B cell (primary cell): Measurements from ENCODE around the gene MTHFSD. TPM values are rescaled to one million over a fixed set of nuclear protein-coding genes. Genes with fewer than 3 reads are reported as not detected.

ENCODE experiments used
- ATAC-seq: fragments of 200-7000 bp; cut with Tn5 transposase; one replicate; pipeline ENCODE4 v1.10.0; 2021; ENCODE audit warnings: low read depth, mild to moderate bottlenecking, moderate number of reproducible peaks, moderate library complexity
- CTCF ChIA-PET: fragments of 350-600 bp; sonication (Branson Sonifier 250); formaldehyde crosslinking; loops from one replicate; lab custom pipeline; 2021; ENCODE audit warnings: antibody characterized with exemption, inconsistent platforms; lab: Charles Lee
- POLR2A ChIA-PET: fragments of 350-600 bp; sonication (Branson Sonifier 250); formaldehyde crosslinking; loops from one replicate; lab custom pipeline; 2021; ENCODE audit warnings: antibody characterized with exemption; lab: Charles Lee
- DNase-seq: peaks from one replicate; pipeline ENCODE4 v3.0.0; 2013
- H2AFZ ChIP-seq: 2 replicates; pipeline ENCODE4 v1.6.1; 2012; ENCODE audit warnings: mild to moderate bottlenecking, low read depth, low read length; ENCODE audit not compliant: insufficient read depth, poor library complexity, severe bottlenecking
- H3K27ac ChIP-seq, 2 donors: 1 replicate in 1 of 2; 2 replicates in 1 of 2; pipeline ENCODE4 v1.5.1; 2012 to 2013; ENCODE audit warnings: low read length in 2 of 2, mild to moderate bottlenecking in 2 of 2, moderate library complexity in 1 of 2
- H3K27me3 ChIP-seq, 4 experiments: fragments of 200-600 bp in 1 of 4; sonication (generic) in 1 of 4; replicated peaks in 1 of 4; 1 replicate in 2 of 4; 2 replicates in 2 of 4; pipeline versions ENCODE4 v1.6.1 to v1.7.0; 2013 to 2016; ENCODE audit warnings: low read length in 3 of 4, mild to moderate bottlenecking in 2 of 4, mixed read lengths in 1 of 4, moderate library complexity in 1 of 4; ENCODE audit not compliant: insufficient read depth in 4 of 4, control insufficient read depth in 3 of 4; ENCODE audit errors: control extremely low read depth in 1 of 4
- H3K36me3 ChIP-seq, 2 experiments: replicated peaks in 1 of 2; 1 replicate in 1 of 2; 2 replicates in 1 of 2; pipeline versions ENCODE4 v1.6.1 to v1.7.1; 2013; ENCODE audit warnings: low read length in 1 of 2; ENCODE audit not compliant: insufficient read depth in 2 of 2, control insufficient read depth in 1 of 2; ENCODE audit errors: control extremely low read depth in 1 of 2, extremely low read depth in 1 of 2
- H3K4me1 ChIP-seq, 2 donors: fragments of 200-600 bp in 1 of 2; sonication (generic) in 1 of 2; 1 replicate in 1 of 2; 2 replicates in 1 of 2; pipeline versions ENCODE4 v1.5.1 to v1.6.1; 2013 to 2017; ENCODE audit warnings: low read length in 2 of 2; ENCODE audit not compliant: control insufficient read depth in 2 of 2, insufficient read depth in 2 of 2
- H3K4me2 ChIP-seq: replicated peaks from 2 replicates; pipeline ENCODE3; 2012; ENCODE audit warnings: mild to moderate bottlenecking, low read depth, low read length; ENCODE audit not compliant: poor library complexity, severe bottlenecking
- H3K4me3 ChIP-seq, 5 experiments: fragments of 200-600 bp in 1 of 5; sonication (generic) in 1 of 5; 1 replicate in 3 of 5; 2 replicates in 2 of 5; pipeline versions ENCODE4 v1.5.1 to v1.7.0; 2011 to 2016; ENCODE audit warnings: low read length in 4 of 5, mild to moderate bottlenecking in 4 of 5, low read depth in 2 of 5, control low read depth in 1 of 5, moderate library complexity in 1 of 5; ENCODE audit not compliant: insufficient read depth in 1 of 5; ENCODE audit errors: control extremely low read depth in 1 of 5, extremely low read depth in 1 of 5
- H3K79me2 ChIP-seq: fragments of 200-600 bp; sonication (generic); one replicate; pipeline ENCODE4 v1.6.0; 2016; ENCODE audit warnings: low read length; ENCODE audit not compliant: control insufficient read depth, insufficient read depth
- H3K9ac ChIP-seq: fragments of 200-600 bp; sonication (generic); 2 replicates; pipeline ENCODE4 v1.6.1; 2017; ENCODE audit warnings: mild to moderate bottlenecking, low read length, moderate library complexity
- H3K9me3 ChIP-seq, 3 donors: one replicate each; pipeline versions ENCODE4 v1.6.1 to v1.7.1; 2013; ENCODE audit warnings: low read length in 2 of 3; ENCODE audit not compliant: control insufficient read depth in 2 of 3, insufficient read depth in 1 of 3; ENCODE audit errors: control extremely low read depth in 1 of 3
- H4K20me1 ChIP-seq: 2 replicates; pipeline ENCODE4 v1.6.0; 2012; ENCODE audit warnings: mild to moderate bottlenecking, low read length; ENCODE audit not compliant: insufficient read depth, control insufficient read depth, poor library complexity, severe bottlenecking
- H3K27ac Mint-ChIP-seq: one replicate; pipeline ENCODE4 v1.8.0; 2021; ENCODE audit warnings: mixed read lengths
- H3K27me3 Mint-ChIP-seq: one replicate; pipeline ENCODE4 v1.8.0; 2021; ENCODE audit warnings: mixed read lengths
- H3K4me1 Mint-ChIP-seq: one replicate; pipeline ENCODE4 v1.8.0; 2021; ENCODE audit warnings: mixed read lengths
- H3K4me3 Mint-ChIP-seq: one replicate; pipeline ENCODE4 v1.8.0; 2021; ENCODE audit warnings: mixed read lengths
- H3K9me3 Mint-ChIP-seq: one replicate; pipeline ENCODE4 v1.8.0; 2022; ENCODE audit warnings: mixed read lengths; ENCODE audit not compliant: insufficient read depth
- EZH2 ChIP-seq: IDR thresholded peaks from 2 replicates; pipeline ENCODE4 v1.6.1; 2012; ENCODE audit warnings: borderline replicate concordance, low read depth, mild to moderate bottlenecking, moderate library complexity, low read length; ENCODE audit not compliant: insufficient read depth, poor library complexity, severe bottlenecking
- WGBS: methylation state at CpG from one replicate; pipeline ENCODE4 v1.1.5; 2013; ENCODE audit warnings: missing lambda C conversion rate; ENCODE audit not compliant: insufficient coverage; 5-methylcytosine and 5-hydroxymethylcytosine counted together
- intact Hi-C: fragments of 100-400 bp; cut with micrococcal nuclease; formaldehyde crosslinking; loops from one replicate; pipeline ENCODE4 v1.10.0; 2022
- polyA plus RNA-seq: library from polyadenylated mRNA; depleted of rRNA; stranded (reverse); fragments of >200 nt; gene quantifications from 2 replicates; pipeline ENCODE4 v1.2.3, GENCODE V29; 2012
- total RNA-seq, 2 donors: library from RNA; stranded (reverse); fragments of 120-200 nt in 1 of 2; gene quantifications; 1 replicate in 1 of 2; 2 replicates in 1 of 2; pipeline versions ENCODE4 v1.2.3 to v1.2.4, GENCODE V29; 2013 to 2022
- TF ChIP-seq, protein P1 (sequence below): fragments of 200-600 bp; IDR thresholded peaks from one replicate; pipeline ENCODE4 v1.8.0; 2022; ENCODE audit warnings: antibody characterized with exemption, mild to moderate bottlenecking

Gene MTHFSD
- total and polyA plus RNA-seq, 2 donors (not counting 1 experiment from before 2014, with no cell fraction given) = 21.5 to 42.0 TPM

- intact Hi-C loops = no loop called here
- Histone ChIP-seq H3K9me3 (peaks cover 0 to 14% (median 0%) of the 10 kb centered on the region in 3 donors), H4K20me1 (no peaks in the 10 kb centered on the region), H3K27ac (no peak overlapping the region), H3K36me3 (no peaks in the 10 kb centered on the region), H3K4me3 (no peak overlapping the region), H2AFZ (no peak overlapping the region), H3K79me2 (no peaks in the 10 kb centered on the region), H3K4me2 (no peak overlapping the region), H3K9ac (no peak overlapping the region), H3K27me3 (peaks cover 0 to 90% (median 62%) of the 10 kb centered on the region in 4 experiments), H3K4me1 (peaks cover 19 to 37% of the 10 kb centered on the region in 2 donors)
- 13% methylated on average over 15 of the region's 19 CpGs for WGBS
- peaks cover 22% of the 10 kb centered on the region for H3K4me1 Mint-ChIP-seq
- DNase-seq = no peak
- peaks cover 73% of the 10 kb centered on the region for H3K27me3 Mint-ChIP-seq
- no peak overlapping the region for H3K27ac Mint-ChIP-seq
- TF ChIP-seq EZH2 = no peak
- TF ChIP-seq, protein P1, sequence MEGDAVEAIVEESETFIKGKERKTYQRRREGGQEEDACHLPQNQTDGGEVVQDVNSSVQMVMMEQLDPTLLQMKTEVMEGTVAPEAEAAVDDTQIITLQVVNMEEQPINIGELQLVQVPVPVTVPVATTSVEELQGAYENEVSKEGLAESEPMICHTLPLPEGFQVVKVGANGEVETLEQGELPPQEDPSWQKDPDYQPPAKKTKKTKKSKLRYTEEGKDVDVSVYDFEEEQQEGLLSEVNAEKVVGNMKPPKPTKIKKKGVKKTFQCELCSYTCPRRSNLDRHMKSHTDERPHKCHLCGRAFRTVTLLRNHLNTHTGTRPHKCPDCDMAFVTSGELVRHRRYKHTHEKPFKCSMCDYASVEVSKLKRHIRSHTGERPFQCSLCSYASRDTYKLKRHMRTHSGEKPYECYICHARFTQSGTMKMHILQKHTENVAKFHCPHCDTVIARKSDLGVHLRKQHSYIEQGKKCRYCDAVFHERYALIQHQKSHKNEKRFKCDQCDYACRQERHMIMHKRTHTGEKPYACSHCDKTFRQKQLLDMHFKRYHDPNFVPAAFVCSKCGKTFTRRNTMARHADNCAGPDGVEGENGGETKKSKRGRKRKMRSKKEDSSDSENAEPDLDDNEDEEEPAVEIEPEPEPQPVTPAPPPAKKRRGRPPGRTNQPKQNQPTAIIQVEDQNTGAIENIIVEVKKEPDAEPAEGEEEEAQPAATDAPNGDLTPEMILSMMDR = no peak
- ChIA-PET CTCF (no interaction called here), POLR2A (no interaction called here)
- H3K9me3 Mint-ChIP-seq = no peaks in the 10 kb centered on the region
- H3K4me3 Mint-ChIP-seq = no peak overlapping the region
- no peak for ATAC-seq
Observed at GRCh38 chr16:86501989-86502855, 52.8 kb downstream of the MTHFSD start.
